Measurements from ENCODE around the gene LIM2.

DNA sequence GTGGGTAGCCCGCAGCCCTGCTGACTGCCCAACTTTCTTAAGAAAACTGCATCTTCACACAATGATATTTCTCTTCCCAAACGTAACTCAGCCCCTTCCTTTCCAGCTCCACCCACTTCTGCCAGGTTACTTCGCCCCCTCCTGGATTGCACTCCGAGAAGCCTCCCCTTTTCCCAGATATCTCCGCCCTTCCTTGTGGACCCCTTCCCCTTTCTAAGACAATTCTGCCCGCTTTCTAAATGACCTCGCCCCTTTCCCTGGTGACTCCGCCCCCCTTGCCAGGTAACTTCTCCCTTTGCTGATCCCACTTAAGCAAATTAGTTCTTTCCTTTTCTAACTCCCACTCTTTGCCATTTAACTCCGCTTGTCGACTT lies 48.5 kb downstream of the LIM2 start:
- TF ChIP-seq POLR2AphosphoS5 (IDR thresholded peaks at IDR 0.05; ENCODE audit: low read depth, low read length): no peak
- no peak for TF ChIP-seq SIN3A (IDR thresholded peaks at IDR 0.05; ENCODE audit: borderline replicate concordance, insufficient read depth, low read length)
- no peak for TF ChIP-seq TAF1 (IDR thresholded peaks at IDR 0.05; ENCODE audit: borderline replicate concordance, insufficient read depth, low read length)
